Measurements from ENCODE around the gene RNPEPL1.

The RNPEPL1 gene

GRCh38 chr2:240577281-240578109 lies 9.2 kb downstream of the RNPEPL1 start:
- no peak for DNase-seq

GRCh38 chr2:240578110-240578450 lies 9.8 kb downstream of the RNPEPL1 start:
- no peak for DNase-seq

- no peak for DNase-seq
Observed at GRCh38 chr2:240578488-240578887, 10.2 kb downstream of the RNPEPL1 start.

- DNase-seq: no peak
Observed at GRCh38 chr2:240579071-240579762, 10.9 kb downstream of the RNPEPL1 start.

- DNase-seq: peak; percentile 72 to 75
Observed at GRCh38 chr2:240579771-240580614, 11.7 kb downstream of the RNPEPL1 start.

- no peak for DNase-seq
Observed at GRCh38 chr2:240581811-240582210, 13.5 kb downstream of the RNPEPL1 start.

GRCh38 chr2:240582781-240583180 lies 14.5 kb downstream of the RNPEPL1 start:
- DNase-seq: no peak

- no peak for DNase-seq
Observed at GRCh38 chr2:240583774-240584173, 15.5 kb downstream of the RNPEPL1 start.

GRCh38 chr2:240584486-240585031 lies 16.3 kb downstream of the RNPEPL1 start:
- no peak for DNase-seq

GRCh38 chr2:240585101-240585500 lies 16.8 kb downstream of the RNPEPL1 start:
- DNase-seq: no peak

GRCh38 chr2:240585681-240586197 lies 17.5 kb downstream of the RNPEPL1 start:
- no peak for DNase-seq

GRCh38 chr2:240586198-240586918 lies 18.1 kb downstream of the RNPEPL1 start, which contains the start of gene CAPN10:
CAPN10 (plus strand) TSS chr2:240586734; CDS start chr2:240586912, 178 bp downstream.
- peak; percentile 94 to 96 for DNase-seq

GRCh38 chr2:240586919-240587800 lies 18.9 kb downstream of the RNPEPL1 start:
- DNase-seq: peak; percentile 54

- no peak for DNase-seq
Observed at GRCh38 chr2:240588006-240588655, 19.8 kb downstream of the RNPEPL1 start.

GRCh38 chr2:240588669-240589068 lies 20.4 kb downstream of the RNPEPL1 start:
- DNase-seq: no peak

GRCh38 chr2:240589375-240589774 lies 21.1 kb downstream of the RNPEPL1 start:
- no peak for DNase-seq

- no peak for DNase-seq
Observed at GRCh38 chr2:240589850-240590525, 21.7 kb downstream of the RNPEPL1 start.

- no peak for DNase-seq
Observed at GRCh38 chr2:240590681-240591111, 22.4 kb downstream of the RNPEPL1 start.

- DNase-seq: no peak
Observed at GRCh38 chr2:240591226-240591625, 22.9 kb downstream of the RNPEPL1 start.

GRCh38 chr2:240591784-240592183 lies 23.5 kb downstream of the RNPEPL1 start:
- DNase-seq: no peak
